ENCODE data around the gene ERP44. TPM values are rescaled to one million over a fixed set of nuclear protein-coding genes. Genes with fewer than 3 reads are reported as not detected.

ERP44 gene
- total RNA-seq, 1 donor from 2014 or later: 18.3 TPM

DNA sequence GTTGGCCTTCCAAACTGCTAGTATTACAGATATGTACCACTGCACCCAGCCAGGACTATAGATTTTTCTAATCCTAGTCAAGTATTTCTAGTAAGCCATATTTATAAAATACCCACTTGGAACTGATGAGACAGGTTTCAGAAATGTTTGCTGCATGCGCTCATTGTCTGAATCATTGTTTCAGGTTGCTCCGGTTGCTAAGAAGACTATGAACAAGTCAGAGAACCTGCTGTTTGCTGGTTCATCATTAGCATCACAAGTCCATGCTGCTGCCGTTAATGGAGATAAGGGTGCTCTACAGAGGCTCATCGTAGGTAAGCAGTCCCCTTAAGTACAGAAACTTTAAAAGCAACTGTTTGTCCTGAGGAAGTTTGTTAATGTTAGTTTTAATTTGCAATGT lies 5.5 kb upstream of the ERP44 start:
- no peak for DNase-seq (ENCODE audit: low spot score in 2 of 2, unreplicated experiment in 2 of 2)
- Mint-ChIP-seq H3K27ac (no peak overlapping the region), H3K27me3 (ENCODE audit: low read depth) (no peaks in the 10 kb centered on the region), H3K36me3 (peaks cover 4% of the 10 kb centered on the region), H3K4me3 (no peak overlapping the region), H3K9me3 (no peaks in the 10 kb centered on the region), H3K4me1 (peaks cover 3% of the 10 kb centered on the region)
- TF ChIP-seq, protein P1, sequence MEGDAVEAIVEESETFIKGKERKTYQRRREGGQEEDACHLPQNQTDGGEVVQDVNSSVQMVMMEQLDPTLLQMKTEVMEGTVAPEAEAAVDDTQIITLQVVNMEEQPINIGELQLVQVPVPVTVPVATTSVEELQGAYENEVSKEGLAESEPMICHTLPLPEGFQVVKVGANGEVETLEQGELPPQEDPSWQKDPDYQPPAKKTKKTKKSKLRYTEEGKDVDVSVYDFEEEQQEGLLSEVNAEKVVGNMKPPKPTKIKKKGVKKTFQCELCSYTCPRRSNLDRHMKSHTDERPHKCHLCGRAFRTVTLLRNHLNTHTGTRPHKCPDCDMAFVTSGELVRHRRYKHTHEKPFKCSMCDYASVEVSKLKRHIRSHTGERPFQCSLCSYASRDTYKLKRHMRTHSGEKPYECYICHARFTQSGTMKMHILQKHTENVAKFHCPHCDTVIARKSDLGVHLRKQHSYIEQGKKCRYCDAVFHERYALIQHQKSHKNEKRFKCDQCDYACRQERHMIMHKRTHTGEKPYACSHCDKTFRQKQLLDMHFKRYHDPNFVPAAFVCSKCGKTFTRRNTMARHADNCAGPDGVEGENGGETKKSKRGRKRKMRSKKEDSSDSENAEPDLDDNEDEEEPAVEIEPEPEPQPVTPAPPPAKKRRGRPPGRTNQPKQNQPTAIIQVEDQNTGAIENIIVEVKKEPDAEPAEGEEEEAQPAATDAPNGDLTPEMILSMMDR (IDR thresholded peaks at IDR 0.05; ENCODE audit: unreplicated experiment): no peak

DNA sequence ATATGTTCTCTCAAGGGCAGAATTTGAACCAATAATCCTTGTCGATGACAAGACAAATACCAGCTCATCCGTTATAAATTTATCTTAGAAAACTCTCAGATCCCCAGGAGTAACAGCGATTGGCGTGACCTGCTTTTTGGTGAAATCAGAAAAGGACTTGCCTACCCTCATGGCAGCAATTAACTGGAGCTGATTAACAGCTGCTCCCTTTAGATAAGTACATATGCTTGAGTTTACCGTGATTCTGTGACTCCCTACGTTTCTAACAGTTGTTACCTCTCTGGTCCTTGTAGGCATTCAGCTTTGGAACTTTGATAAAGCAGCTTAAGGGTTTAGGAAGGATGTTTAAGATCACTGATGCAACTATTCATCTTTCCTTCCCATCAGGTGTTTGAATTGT lies 2.8 kb upstream of the ERP44 start:
- TF ChIP-seq, protein P1 (IDR thresholded peaks at IDR 0.05; ENCODE audit: unreplicated experiment): no peak
- no peak overlapping the region for H3K27ac Mint-ChIP-seq
- no peak for DNase-seq (ENCODE audit: low spot score in 2 of 2, unreplicated experiment in 2 of 2)
- no peaks in the 10 kb centered on the region for H3K9me3 Mint-ChIP-seq
- peaks cover 4% of the 10 kb centered on the region for H3K36me3 Mint-ChIP-seq
- no peaks in the 10 kb centered on the region for H3K27me3 Mint-ChIP-seq (ENCODE audit: low read depth)
- no peak overlapping the region for H3K4me3 Mint-ChIP-seq
- peaks cover 13% of the 10 kb centered on the region for H3K4me1 Mint-ChIP-seq

- Mint-ChIP-seq H3K4me3 (peak overlapping the region; percentile 98), H3K9me3 (no peaks in the 10 kb centered on the region), H3K4me1 (peaks cover 20% of the 10 kb centered on the region), H3K36me3 (peaks cover 4% of the 10 kb centered on the region), H3K27me3 (ENCODE audit: low read depth) (no peaks in the 10 kb centered on the region), H3K27ac (peak overlapping the region; percentile 93)
- DNase-seq (ENCODE audit: low spot score in 2 of 2, unreplicated experiment in 2 of 2): no peak
- TF ChIP-seq, protein P1 (IDR thresholded peaks at IDR 0.05; ENCODE audit: unreplicated experiment): no peak
These were observed 1.4 kb upstream of the ERP44 start for GRCh38 chr9:100100146-100100667.

DNA sequence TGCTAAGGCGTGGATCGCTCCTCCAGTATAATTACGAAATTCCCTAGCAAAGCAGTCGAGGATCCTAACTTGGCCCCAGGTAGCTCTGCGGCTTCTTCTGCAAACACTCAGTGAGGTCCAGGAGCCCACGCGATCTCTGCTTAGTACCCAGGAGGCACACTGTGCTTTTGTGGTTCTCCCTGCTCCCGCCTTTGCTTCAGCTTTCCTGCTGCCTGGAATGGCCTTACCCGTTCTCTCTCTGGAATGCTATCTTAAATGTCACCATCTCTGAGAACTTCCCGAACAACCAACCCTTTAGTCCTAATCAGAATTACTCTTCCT lies 882 bp upstream of the ERP44 start:
- no peaks in the 10 kb centered on the region for H3K27me3 Mint-ChIP-seq (ENCODE audit: low read depth)
- H3K36me3 Mint-ChIP-seq: peaks cover 3% of the 10 kb centered on the region
- peak in 1 of 2 experiments; percentile 41 for DNase-seq (ENCODE audit: low spot score in 2 of 2, unreplicated experiment in 2 of 2)
- TF ChIP-seq, protein P1 (IDR thresholded peaks at IDR 0.05; ENCODE audit: unreplicated experiment): no peak
- peak overlapping the region; percentile 98 for H3K4me3 Mint-ChIP-seq
- peaks cover 20% of the 10 kb centered on the region for H3K4me1 Mint-ChIP-seq
- peak overlapping the region; percentile 93 for H3K27ac Mint-ChIP-seq
- no peaks in the 10 kb centered on the region for H3K9me3 Mint-ChIP-seq

DNA sequence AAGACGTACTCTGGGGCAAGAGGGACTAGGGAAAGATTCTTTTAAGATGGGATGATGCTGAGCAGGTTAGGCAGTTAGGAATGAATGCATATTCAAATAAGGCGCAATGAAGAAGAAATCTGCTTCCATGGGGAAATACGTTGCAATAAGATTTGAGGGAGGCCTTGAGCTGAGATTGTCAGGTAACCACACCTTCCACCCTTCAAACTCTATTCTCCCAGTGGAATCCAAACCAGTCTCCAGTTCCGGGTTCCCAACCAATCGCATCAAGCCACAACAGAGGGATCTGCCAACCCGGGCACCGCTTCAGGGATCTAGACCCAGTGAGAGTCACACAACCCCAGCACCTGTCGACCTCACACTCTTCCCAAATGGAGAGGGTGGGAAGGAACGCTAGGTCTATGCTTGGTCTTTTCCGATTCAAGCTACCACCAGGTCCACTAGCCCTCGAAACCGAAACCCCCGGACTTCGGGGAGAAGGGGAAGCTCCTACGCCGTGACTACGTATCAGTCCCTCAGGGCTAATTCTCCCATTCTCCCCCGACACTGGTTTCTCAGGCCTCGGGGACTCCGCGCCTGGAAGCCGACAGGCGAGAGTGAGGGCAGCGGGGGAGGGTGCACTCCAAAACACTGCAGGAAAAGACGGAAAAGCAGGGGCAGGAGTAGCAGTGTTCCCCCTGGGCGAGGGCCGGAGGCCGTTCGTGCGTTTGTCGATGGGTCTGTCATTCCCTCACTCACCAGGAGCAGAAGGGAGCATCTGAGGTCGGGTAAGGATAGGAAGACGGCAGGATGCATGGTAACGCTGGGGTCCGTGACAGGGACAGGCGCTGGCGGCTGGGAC lies 534 bp downstream of the ERP44 start:
- peak; percentile 22 to 60 for DNase-seq (ENCODE audit: low spot score in 2 of 2, unreplicated experiment in 2 of 2)
- peaks cover 20% of the 10 kb centered on the region for H3K4me1 Mint-ChIP-seq
- H3K27ac Mint-ChIP-seq: peak overlapping the region; percentile 99
- no peaks in the 10 kb centered on the region for H3K27me3 Mint-ChIP-seq (ENCODE audit: low read depth)
- H3K36me3 Mint-ChIP-seq: peaks cover 3% of the 10 kb centered on the region
- no peaks in the 10 kb centered on the region for H3K9me3 Mint-ChIP-seq
- H3K4me3 Mint-ChIP-seq: peak overlapping the region; percentile 98
- TF ChIP-seq, protein P1 (IDR thresholded peaks at IDR 0.05; ENCODE audit: unreplicated experiment): no peak
